Activated T-cell treated with anti-CD3 and anti-CD28 coated beads for 24 hours (primary cell): ENCODE data around the gene CDCP2.
A peak's percentile ranks its signal among the peaks of the same experiment; 100 is the strongest.

Experiments
- DNase-seq: peaks from one replicate; pipeline ENCODE4 v3.0.0-alpha.2; 2020; ENCODE audit warnings: low read depth

Gene CDCP2

DNA sequence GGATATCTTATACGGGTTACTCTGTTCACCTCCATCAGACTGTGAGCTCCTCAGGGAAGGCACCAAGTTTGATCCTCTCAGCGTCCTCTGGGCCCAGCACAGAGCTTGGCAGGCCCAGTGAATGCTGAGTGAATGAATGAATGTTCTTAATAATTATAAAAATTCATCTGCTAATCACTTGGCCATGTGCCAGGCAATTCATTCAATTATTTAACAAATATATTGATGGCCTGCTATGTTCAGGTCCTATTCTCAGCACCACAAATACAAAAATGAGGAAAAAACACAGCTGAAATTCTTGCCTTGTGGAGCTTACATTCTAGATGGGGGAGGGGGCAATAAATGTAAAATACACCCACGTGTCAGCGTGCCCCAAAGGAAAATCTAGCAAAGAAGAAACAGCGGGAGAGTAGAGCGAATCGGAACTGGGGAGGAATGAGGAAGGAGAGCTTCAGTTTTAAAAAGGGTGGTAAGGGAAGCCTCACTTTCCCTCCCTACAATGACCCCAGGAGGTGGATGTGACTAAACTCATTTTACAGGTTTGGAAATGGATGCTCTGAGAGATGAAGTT lies 15.8 kb downstream of the CDCP2 start:
- no peak for DNase-seq

GRCh38 chr1:54136269-54136896 lies 16.4 kb downstream of the CDCP2 start:
- no peak for DNase-seq

DNA sequence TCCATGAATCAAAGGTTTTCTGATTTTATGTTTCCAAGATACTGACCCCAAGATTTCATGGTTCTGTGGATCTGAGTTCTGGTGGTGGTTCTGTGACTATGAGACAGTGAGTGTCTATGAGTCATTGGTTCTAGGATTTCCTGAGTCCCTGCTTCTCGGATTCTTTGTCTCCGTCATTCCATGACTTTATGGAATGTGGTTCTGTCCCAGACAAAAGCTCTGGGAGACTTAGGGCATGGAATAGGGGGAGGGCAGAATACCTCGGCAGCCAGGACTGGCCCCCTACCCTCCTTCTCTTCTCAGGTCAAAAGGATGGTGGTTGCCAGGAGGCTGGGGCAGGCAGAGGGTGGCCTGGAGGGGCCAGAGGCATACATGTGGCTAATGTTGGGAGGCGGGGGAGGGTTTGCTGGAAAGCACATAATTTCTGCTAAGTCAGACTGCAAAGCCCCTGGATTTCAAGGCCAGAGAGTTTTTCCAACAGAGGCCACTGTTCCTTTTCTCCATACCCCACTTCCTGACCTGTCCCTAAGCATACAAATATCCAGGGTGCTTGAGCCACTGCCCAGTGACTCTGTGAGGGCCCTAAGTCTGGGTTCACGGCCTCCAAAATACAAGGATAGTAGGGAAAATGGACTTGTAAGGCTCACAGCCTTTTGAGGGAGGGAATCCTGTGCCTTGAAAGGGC lies 17.2 kb downstream of the CDCP2 start:
- no peak for DNase-seq

DNA sequence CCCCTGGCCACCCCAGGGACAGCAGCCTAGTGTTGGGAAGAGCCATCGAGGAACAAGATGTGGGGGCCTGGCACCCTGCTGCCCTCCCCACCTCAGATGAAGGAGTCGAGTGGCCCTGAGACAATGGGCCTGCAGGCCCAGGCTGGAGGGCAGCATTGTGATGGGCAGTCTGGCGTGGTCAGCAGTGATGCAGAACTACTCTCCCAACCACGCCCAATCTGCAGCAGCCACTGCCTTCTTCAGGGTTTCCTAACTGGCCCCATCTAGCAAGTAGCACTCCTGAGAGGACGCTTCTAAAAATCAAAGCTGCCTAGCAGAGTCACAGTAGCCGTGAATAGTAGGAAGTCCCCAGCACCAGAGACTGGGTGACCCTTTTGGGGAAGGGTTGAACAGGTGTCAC lies 18.5 kb downstream of the CDCP2 start:
- no peak for DNase-seq

- DNase-seq, result no peak
Measured at GRCh38 chr1:54132495-54132894, 20.3 kb downstream of the CDCP2 start.

DNA sequence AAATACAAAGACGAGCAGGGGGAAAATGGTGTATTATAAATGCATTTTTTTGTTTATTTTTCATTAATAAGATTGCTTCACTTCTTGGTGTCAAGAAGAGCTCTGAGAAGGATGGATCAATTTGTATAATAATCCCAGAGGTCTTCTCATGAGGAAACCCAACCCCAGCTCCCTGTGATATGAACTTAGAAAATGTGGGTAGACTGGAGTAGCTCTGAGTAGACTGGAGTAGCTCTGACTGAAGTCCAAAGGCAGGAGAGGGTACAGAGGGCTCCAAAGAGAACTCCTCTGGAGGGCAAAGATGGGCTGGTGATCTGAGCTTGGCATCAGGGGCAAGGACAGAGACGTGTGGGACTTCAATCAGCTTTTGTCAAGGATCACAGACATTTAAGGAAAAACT lies 21.4 kb downstream of the CDCP2 start:
- no peak for DNase-seq

DNA sequence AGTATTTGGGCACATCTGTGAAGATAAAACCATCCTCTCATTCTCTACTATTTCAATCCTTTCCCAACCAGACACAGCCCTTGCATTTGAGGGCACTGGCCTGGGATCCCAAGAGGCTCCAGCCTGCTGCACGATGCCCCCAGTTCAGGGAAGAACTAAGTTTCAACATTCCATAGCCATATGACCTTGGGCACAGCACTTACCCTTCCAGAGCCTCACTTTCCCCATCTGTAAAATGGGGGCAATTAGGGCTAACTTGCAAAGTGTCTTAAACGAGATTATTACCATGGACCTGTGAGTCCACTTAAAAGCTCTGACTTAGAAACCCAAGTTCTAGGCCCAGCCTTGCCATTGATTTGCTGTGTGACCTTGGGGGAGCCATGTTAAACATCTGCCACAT lies 22.9 kb downstream of the CDCP2 start:
- no peak for DNase-seq

DNA sequence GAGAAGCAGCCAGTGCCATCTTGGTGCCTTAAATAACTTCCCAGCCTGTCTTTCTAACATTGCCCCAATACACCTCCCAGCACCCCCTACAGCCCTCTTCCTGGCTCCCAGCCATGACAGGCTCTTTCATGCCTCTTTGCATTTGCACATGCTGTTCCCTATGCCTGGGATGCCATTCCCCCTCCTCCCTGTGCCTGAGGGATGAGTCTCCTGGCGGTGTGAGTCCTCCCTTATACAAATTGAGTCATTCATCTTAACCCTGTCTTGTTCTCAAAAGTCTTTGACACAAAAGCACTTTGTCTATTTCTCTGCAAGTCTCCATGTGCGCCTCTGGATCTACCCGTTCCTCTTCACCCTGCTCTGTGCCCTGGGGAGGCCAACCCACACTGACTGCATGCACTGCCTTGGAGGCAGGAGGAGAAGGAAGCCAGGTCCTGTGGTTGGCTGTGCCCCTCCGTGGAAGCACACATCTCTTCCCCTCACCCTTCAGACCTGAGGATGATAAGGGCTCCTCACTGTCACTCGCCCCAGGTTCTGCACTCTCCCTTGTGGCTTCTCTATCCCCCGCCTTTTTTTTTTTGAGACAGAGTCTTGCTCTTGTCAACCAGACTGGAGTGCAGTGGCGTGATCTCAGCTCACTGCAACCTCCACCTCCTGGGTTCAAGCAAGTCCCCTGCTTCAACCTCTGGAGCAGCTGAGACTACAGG lies 25.1 kb downstream of the CDCP2 start:
- DNase-seq, result no peak

- no peak for DNase-seq
Measured at GRCh38 chr1:54126271-54126815, 26.5 kb downstream of the CDCP2 start.

DNA sequence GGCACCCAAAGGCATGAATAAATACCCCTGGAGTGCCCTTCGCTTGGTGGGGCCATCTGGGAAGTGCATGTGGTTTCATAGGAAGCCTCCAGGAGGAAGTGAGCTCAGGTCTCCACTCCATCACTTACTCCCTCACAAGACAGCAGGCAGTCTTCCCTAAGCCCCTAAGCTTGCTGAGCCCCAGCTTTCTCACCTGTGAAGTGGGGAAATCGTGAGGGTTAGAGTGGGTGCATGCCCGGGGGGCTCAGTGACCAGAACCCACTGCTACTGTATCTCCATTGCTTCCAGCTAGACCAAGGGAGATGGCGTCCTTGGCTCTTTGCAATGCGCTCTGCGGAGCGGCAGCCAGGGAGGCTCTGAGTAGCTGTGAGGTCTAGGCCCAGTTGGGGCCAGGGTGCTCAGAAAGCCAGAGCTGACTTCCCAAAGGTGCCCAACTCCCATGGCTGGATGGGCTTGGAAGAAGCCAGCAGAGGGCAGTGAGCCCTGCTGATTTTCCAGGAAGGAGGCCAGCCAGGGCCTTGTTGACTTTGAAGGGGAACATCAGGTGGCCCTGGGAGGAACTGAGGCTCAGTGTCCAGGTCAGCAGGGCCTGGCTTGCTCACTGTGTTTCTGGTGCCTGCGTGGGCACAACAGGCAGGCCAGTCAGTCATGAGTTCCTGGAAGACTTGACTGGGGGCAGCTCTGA lies 27.3 kb downstream of the CDCP2 start:
- no peak for DNase-seq

DNA sequence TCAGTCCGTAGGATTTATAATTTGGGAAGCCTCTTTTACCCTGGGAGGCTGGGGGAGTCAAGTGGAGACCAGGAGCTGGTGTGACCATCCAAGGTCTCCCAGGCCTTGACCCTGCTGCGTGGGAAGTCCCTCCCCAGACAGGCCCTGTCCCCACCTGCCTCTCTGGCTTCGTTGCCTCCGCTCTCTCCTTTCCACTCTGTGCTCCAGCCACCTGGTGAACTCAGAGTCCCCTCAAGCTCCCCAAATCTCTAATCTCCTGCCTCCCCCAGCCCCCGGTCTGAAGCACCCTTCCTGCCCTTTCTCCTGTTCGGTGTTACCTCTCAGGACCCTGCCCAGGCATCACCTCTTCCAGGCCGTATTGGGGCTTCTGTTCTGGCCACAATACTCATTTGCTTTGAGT lies 27.9 kb downstream of the CDCP2 start:
- DNase-seq, result no peak

DNA sequence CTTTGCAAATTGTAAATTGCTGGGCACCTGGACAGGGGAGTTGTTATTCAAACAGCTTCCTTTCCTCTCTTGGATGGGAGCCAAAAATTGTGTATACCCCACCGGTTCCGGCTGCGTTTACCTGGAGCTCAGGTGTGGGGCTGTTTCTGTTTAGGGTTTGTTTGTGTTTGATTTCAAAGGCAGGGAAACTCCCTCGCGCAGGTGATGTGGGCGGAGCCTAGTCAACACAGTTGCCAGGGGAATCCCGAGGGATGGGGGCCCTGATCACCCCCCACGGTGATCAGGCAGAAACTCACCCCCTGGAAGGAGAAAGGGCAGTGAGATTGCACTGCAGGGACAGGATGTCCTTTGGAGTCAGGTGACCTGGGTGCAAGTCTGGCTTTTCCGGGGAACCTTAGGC lies 28.3 kb downstream of the CDCP2 start:
- DNase-seq, result no peak

GRCh38 chr1:54122992-54123391 lies 29.8 kb downstream of the CDCP2 start:
- no peak for DNase-seq

- no peak for DNase-seq
Measured at GRCh38 chr1:54122135-54122751, 30.6 kb downstream of the CDCP2 start.

GRCh38 chr1:54121482-54122134 lies 31.2 kb downstream of the CDCP2 start:
- peak; percentile 60 for DNase-seq

GRCh38 chr1:54120698-54121481 lies 31.9 kb downstream of the CDCP2 start:
- DNase-seq, result no peak

GRCh38 chr1:54120018-54120697 lies 32.6 kb downstream of the CDCP2 start:
- no peak for DNase-seq

- no peak for DNase-seq
Measured at GRCh38 chr1:54118704-54119103, 34.1 kb downstream of the CDCP2 start.

DNA sequence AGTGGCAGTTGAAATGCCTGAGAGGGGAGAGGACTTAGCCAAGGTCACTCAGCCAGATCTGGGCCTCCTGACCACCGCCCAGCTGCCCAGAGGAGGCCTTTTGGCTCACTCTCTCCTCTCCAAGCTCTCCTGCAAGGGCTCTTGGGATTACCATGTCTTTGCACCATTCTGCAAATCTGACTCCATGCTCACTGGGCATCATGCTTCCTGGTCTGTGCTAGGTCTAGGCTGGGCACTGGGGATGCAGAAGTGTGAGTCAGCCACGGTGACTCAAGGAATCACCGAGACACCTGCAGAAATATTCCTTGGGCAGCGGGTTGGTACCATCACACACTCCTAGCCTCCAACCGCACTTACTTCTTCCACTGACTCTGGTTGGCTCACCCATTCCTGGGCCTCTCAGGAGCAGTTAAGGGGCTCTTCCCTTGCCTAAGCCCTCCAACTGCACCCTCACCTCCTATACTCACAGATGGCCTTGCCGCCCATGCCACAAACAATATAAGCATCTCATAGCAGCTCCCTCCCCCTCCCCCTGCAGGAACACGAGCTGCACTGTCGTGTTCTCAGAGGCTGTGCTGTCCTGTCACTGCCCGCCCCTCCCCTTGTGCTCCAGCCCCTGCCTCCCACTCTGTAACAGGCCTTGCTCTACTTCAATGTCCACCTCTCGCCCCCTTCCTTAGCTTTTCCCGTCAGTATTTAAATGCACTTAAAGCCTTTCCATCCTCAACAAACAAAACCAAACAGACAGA lies 34.8 kb downstream of the CDCP2 start:
- DNase-seq, result no peak
